ENCODE measurements around the gene SERPING1.

SERPING1 gene

GRCh38 chr11:57638811-57639320 is 41.4 kb downstream of the SERPING1 start:
- Histone ChIP-seq H3K27ac (ENCODE audit: low read depth, low read length) (peak overlapping the region; percentile 99), H3K4me1 (ENCODE audit: control insufficient read depth, insufficient read depth, low read length) (peaks cover 41% of the 10 kb centered on the region), H3K36me3 (ENCODE audit: control insufficient read depth, insufficient read depth, low read length) (peaks cover 40% of the 10 kb centered on the region), H3K4me3 (ENCODE audit: low read depth, low read length) (peak overlapping the region; percentile 100), H3K9ac (ENCODE audit: low read depth, low read length) (peak overlapping the region; percentile 99), H3K27me3 (ENCODE audit: control insufficient read depth, insufficient read depth, low read length) (no peaks in the 10 kb centered on the region; the same call in 1 of the 2 replicates), H3K9me3 (ENCODE audit: control insufficient read depth, insufficient read depth, low read length) (no peaks in the 10 kb centered on the region)

- peak overlapping the region; percentile 99 for H3K9ac ChIP-seq (ENCODE audit: low read depth, low read length)
- peak overlapping the region; percentile 99 for H3K27ac ChIP-seq (ENCODE audit: low read depth, low read length)
- H3K9me3 ChIP-seq (ENCODE audit: control insufficient read depth, insufficient read depth, low read length) = no peaks in the 10 kb centered on the region
- H3K36me3 ChIP-seq (ENCODE audit: control insufficient read depth, insufficient read depth, low read length) = peaks cover 41% of the 10 kb centered on the region
- peaks cover 45% of the 10 kb centered on the region for H3K4me1 ChIP-seq (ENCODE audit: control insufficient read depth, insufficient read depth, low read length)
- peak overlapping the region; percentile 100 for H3K4me3 ChIP-seq (ENCODE audit: low read depth, low read length)
- no peaks in the 10 kb centered on the region for H3K27me3 ChIP-seq (ENCODE audit: control insufficient read depth, insufficient read depth, low read length)
Observed at GRCh38 chr11:57639321-57640067, 42.0 kb downstream of the SERPING1 start.

GRCh38 chr11:57640068-57640800 is 42.7 kb downstream of the SERPING1 start:
- no peaks in the 10 kb centered on the region for H3K9me3 ChIP-seq (ENCODE audit: control insufficient read depth, insufficient read depth, low read length)
- H3K4me1 ChIP-seq (ENCODE audit: control insufficient read depth, insufficient read depth, low read length) = peaks cover 50% of the 10 kb centered on the region
- peak overlapping the region; percentile 100 for H3K4me3 ChIP-seq (ENCODE audit: low read depth, low read length)
- H3K27me3 ChIP-seq (ENCODE audit: control insufficient read depth, insufficient read depth, low read length) = no peaks in the 10 kb centered on the region
- H3K36me3 ChIP-seq (ENCODE audit: control insufficient read depth, insufficient read depth, low read length) = peaks cover 41% of the 10 kb centered on the region
- peak overlapping the region; percentile 99 for H3K27ac ChIP-seq (ENCODE audit: low read depth, low read length)
- peak overlapping the region; percentile 75 for H3K9ac ChIP-seq (ENCODE audit: low read depth, low read length)

- Histone ChIP-seq H3K9ac (ENCODE audit: low read depth, low read length) (no peak overlapping the region), H3K4me1 (ENCODE audit: control insufficient read depth, insufficient read depth, low read length) (peaks cover 60% of the 10 kb centered on the region), H3K27me3 (ENCODE audit: control insufficient read depth, insufficient read depth, low read length) (no peaks in the 10 kb centered on the region), H3K27ac (ENCODE audit: low read depth, low read length) (peak overlapping the region; percentile 99), H3K4me3 (ENCODE audit: low read depth, low read length) (peak overlapping the region; percentile 100), H3K9me3 (ENCODE audit: control insufficient read depth, insufficient read depth, low read length) (no peaks in the 10 kb centered on the region), H3K36me3 (ENCODE audit: control insufficient read depth, insufficient read depth, low read length) (peaks cover 41% of the 10 kb centered on the region)
Observed at GRCh38 chr11:57641011-57641807, 43.7 kb downstream of the SERPING1 start.

- Histone ChIP-seq H3K27me3 (ENCODE audit: control insufficient read depth, insufficient read depth, low read length) (no peaks in the 10 kb centered on the region), H3K36me3 (ENCODE audit: control insufficient read depth, insufficient read depth, low read length) (peaks cover 41% of the 10 kb centered on the region), H3K27ac (ENCODE audit: low read depth, low read length) (no peak overlapping the region), H3K9ac (ENCODE audit: low read depth, low read length) (no peak overlapping the region), H3K4me1 (ENCODE audit: control insufficient read depth, insufficient read depth, low read length) (peaks cover 78% of the 10 kb centered on the region), H3K4me3 (ENCODE audit: low read depth, low read length) (no peak overlapping the region), H3K9me3 (ENCODE audit: control insufficient read depth, insufficient read depth, low read length) (no peaks in the 10 kb centered on the region)
Observed at GRCh38 chr11:57643802-57644201, 46.3 kb downstream of the SERPING1 start.

- Histone ChIP-seq H3K9ac (ENCODE audit: low read depth, low read length) (no peak overlapping the region), H3K27me3 (ENCODE audit: control insufficient read depth, insufficient read depth, low read length) (no peaks in the 10 kb centered on the region), H3K4me1 (ENCODE audit: control insufficient read depth, insufficient read depth, low read length) (peaks cover 77% of the 10 kb centered on the region), H3K27ac (ENCODE audit: low read depth, low read length) (peak overlapping the region; percentile 81), H3K9me3 (ENCODE audit: control insufficient read depth, insufficient read depth, low read length) (no peaks in the 10 kb centered on the region), H3K4me3 (ENCODE audit: low read depth, low read length) (no peak overlapping the region), H3K36me3 (ENCODE audit: control insufficient read depth, insufficient read depth, low read length) (peaks cover 36% of the 10 kb centered on the region)
Observed at GRCh38 chr11:57644748-57645688, 47.5 kb downstream of the SERPING1 start.

- Histone ChIP-seq H3K9me3 (ENCODE audit: control insufficient read depth, insufficient read depth, low read length) (no peaks in the 10 kb centered on the region), H3K4me3 (ENCODE audit: low read depth, low read length) (no peak overlapping the region), H3K9ac (ENCODE audit: low read depth, low read length) (no peak overlapping the region), H3K36me3 (ENCODE audit: control insufficient read depth, insufficient read depth, low read length) (peaks cover 29% of the 10 kb centered on the region), H3K27me3 (ENCODE audit: control insufficient read depth, insufficient read depth, low read length) (no peaks in the 10 kb centered on the region), H3K4me1 (ENCODE audit: control insufficient read depth, insufficient read depth, low read length) (peaks cover 77% of the 10 kb centered on the region), H3K27ac (ENCODE audit: low read depth, low read length) (no peak overlapping the region)
Observed at GRCh38 chr11:57645689-57646085, 48.2 kb downstream of the SERPING1 start.

GRCh38 chr11:57646194-57646798 is 48.8 kb downstream of the SERPING1 start:
- H3K9me3 ChIP-seq (ENCODE audit: control insufficient read depth, insufficient read depth, low read length) = no peaks in the 10 kb centered on the region
- H3K36me3 ChIP-seq (ENCODE audit: control insufficient read depth, insufficient read depth, low read length) = peaks cover 23% of the 10 kb centered on the region
- H3K4me1 ChIP-seq (ENCODE audit: control insufficient read depth, insufficient read depth, low read length) = peaks cover 76% of the 10 kb centered on the region
- peaks cover 4% of the 10 kb centered on the region for H3K27me3 ChIP-seq (ENCODE audit: control insufficient read depth, insufficient read depth, low read length)
- H3K27ac ChIP-seq (ENCODE audit: low read depth, low read length) = peak overlapping the region; percentile 80
- no peak overlapping the region for H3K9ac ChIP-seq (ENCODE audit: low read depth, low read length)
- 0 out of 2 replicates have a peak overlapping the region, but pooled peaks have one; percentile 55 for H3K4me3 ChIP-seq (ENCODE audit: low read depth, low read length)

GRCh38 chr11:57646799-57647303 is 49.4 kb downstream of the SERPING1 start:
- Histone ChIP-seq H3K4me3 (ENCODE audit: low read depth, low read length) (peak overlapping the region; percentile 55), H3K27me3 (ENCODE audit: control insufficient read depth, insufficient read depth, low read length) (peaks cover 10% of the 10 kb centered on the region), H3K36me3 (ENCODE audit: control insufficient read depth, insufficient read depth, low read length) (peaks cover 17% of the 10 kb centered on the region), H3K27ac (ENCODE audit: low read depth, low read length) (peak overlapping the region; percentile 80), H3K4me1 (ENCODE audit: control insufficient read depth, insufficient read depth, low read length) (peaks cover 70% of the 10 kb centered on the region), H3K9ac (ENCODE audit: low read depth, low read length) (peak overlapping the region; percentile 37; the same call in 1 of the 2 replicates), H3K9me3 (ENCODE audit: control insufficient read depth, insufficient read depth, low read length) (no peaks in the 10 kb centered on the region)
